DOHH2 (cell line): ENCODE data around the gene TAS2R60.

Experiments used
- CTCF ChIP-seq: fragments of 200-600 bp; sonication (generic); IDR thresholded peaks from one replicate; pipeline ENCODE4 v1.5.1; 2014; ENCODE audit warnings: antibody characterized with exemption, mild to moderate bottlenecking, low read depth, low read length; ENCODE audit not compliant: poor library complexity, severe bottlenecking
- EZH2phosphoT487 ChIP-seq: fragments of 200-600 bp; sonication (generic); IDR thresholded peaks from 2 replicates; pipeline ENCODE4 v1.6.1; 2017; ENCODE audit warnings: borderline replicate concordance, mild to moderate bottlenecking, antibody characterized with exemption, low read length, moderate library complexity, mixed read lengths

GRCh38 chr7:143460271-143460979, 17.2 kb downstream of the TAS2R60 start:
- TF ChIP-seq CTCF = no peak
- TF ChIP-seq EZH2phosphoT487 = no peak
